K562 (cell line): ENCODE results near the gene SULT2B1. TPM values are rescaled to one million over a fixed set of nuclear protein-coding genes. Genes with fewer than 3 reads are reported as not detected.

Experiments used
- ARID4B ChIP-seq: sonication (generic); formaldehyde crosslinking; IDR thresholded peaks from 2 replicates; pipeline ENCODE4 v1.8.0; 2022; ENCODE audit warnings: mild to moderate bottlenecking, missing genetic modification reagents
- CTBP1 ChIP-seq: fragments of 450-650 bp; IDR thresholded peaks from 2 replicates; pipeline ENCODE4 v1.6.1; 2016; ENCODE audit warnings: borderline replicate concordance
- HES1 ChIP-seq: fragments of 450-650 bp; IDR thresholded peaks from 2 replicates; pipeline ENCODE4 v1.6.1; 2016; ENCODE audit warnings: low read depth, mild to moderate bottlenecking, moderate library complexity
- HMG20A ChIP-seq: fragments of 450-650 bp; formaldehyde crosslinking; conservative IDR thresholded peaks from 2 replicates; pipeline ENCODE4 v1.4.0; 2020; ENCODE audit warnings: mild to moderate bottlenecking, mixed read lengths
- ILK ChIP-seq: fragments of 450-650 bp; IDR thresholded peaks from 2 replicates; pipeline ENCODE4 v1.6.1; 2016; ENCODE audit warnings: missing genetic modification characterization, low read depth, mild to moderate bottlenecking, missing compliant biosample characterization, moderate library complexity, borderline replicate concordance
- IRF1 ChIP-seq: sonication (generic); formaldehyde crosslinking; IDR thresholded peaks from 2 replicates; pipeline ENCODE4 v1.8.0; 2022; ENCODE audit warnings: missing genetic modification reagents, mild to moderate bottlenecking, borderline replicate concordance
- KAT8 ChIP-seq: fragments of 450-650 bp; IDR thresholded peaks from 2 replicates; pipeline ENCODE4 v1.6.1; 2016; ENCODE audit warnings: low read depth, mild to moderate bottlenecking
- MCM5 ChIP-seq: fragments of 450-650 bp; IDR thresholded peaks from 2 replicates; pipeline ENCODE4 v1.6.1; 2016; ENCODE audit warnings: low read depth
- MLLT1 ChIP-seq, 2 experiments: fragments of 450-650 bp; IDR thresholded peaks; 2 replicates each; pipeline ENCODE4 v1.6.1; 2016
- MYNN ChIP-seq, 2 experiments: sonication (generic); formaldehyde crosslinking in 1 of 2; IDR thresholded peaks; 2 replicates each; pipeline versions ENCODE4 v1.5.0 to v1.6.1; 2016 to 2020; ENCODE audit warnings: antibody characterized with exemption in 1 of 2, missing genetic modification reagents in 1 of 2
- NCOA6 ChIP-seq: fragments of 450-650 bp; IDR thresholded peaks from 2 replicates; pipeline ENCODE4 v1.6.1; 2017; ENCODE audit warnings: mild to moderate bottlenecking
- PYGO2 ChIP-seq: fragments of 450-650 bp; IDR thresholded peaks from 2 replicates; pipeline ENCODE4 v1.6.1; 2016; ENCODE audit warnings: mild to moderate bottlenecking, missing genetic modification characterization, moderate library complexity, missing compliant biosample characterization
- SRF ChIP-seq, 2 experiments: fragments of 250-450, 450-650 bp in 1 of 2; sonication (Bioruptor Pico) in 1 of 2; sonication (generic) in 1 of 2; formaldehyde crosslinking; IDR thresholded peaks; 2 replicates each; pipeline versions ENCODE4 v1.5.0 to v1.5.1; 2020 to 2022; ENCODE audit warnings: mild to moderate bottlenecking in 1 of 2, missing genetic modification reagents in 1 of 2
- TAF15 ChIP-seq: fragments of 200-400 bp; formaldehyde crosslinking; IDR thresholded peaks from 2 replicates; pipeline ENCODE4 v1.6.1; 2017; ENCODE audit warnings: mild to moderate bottlenecking, low read depth, low read length, moderate library complexity
- TAL1 ChIP-seq: fragments of 450-650 bp; IDR thresholded peaks from 2 replicates; pipeline ENCODE4 v1.6.1; 2016; ENCODE audit warnings: mild to moderate bottlenecking
- USF1 ChIP-seq: sonication (generic); formaldehyde crosslinking; IDR thresholded peaks from 2 replicates; pipeline ENCODE4 v1.9.0; 2022; ENCODE audit warnings: mild to moderate bottlenecking, missing genetic modification reagents
- ZFX ChIP-seq: sonication (generic); formaldehyde crosslinking; IDR thresholded peaks from 2 replicates; pipeline ENCODE4 v1.8.0; 2022; ENCODE audit warnings: mild to moderate bottlenecking, missing genetic modification reagents, moderate library complexity
- ZKSCAN8 ChIP-seq: fragments of 200-800 bp; sonication (Bioruptor generic); IDR thresholded peaks from 2 replicates; pipeline ENCODE4 v1.6.1; 2016; ENCODE audit warnings: missing genetic modification characterization, missing compliant biosample characterization
- ZNF717 ChIP-seq: fragments of 250-450 bp; sonication (Bioruptor Pico); IDR thresholded peaks from 2 replicates; pipeline ENCODE4 v1.5.0; 2021
- polyA plus RNA-seq, 8 experiments: library from polyadenylated mRNA; depleted of rRNA in 4 of 8; stranded (reverse) in 5 of 8; unstranded in 3 of 8; fragments of >200 nt; fragmentation: Nextera tagmentation in 2 of 8; fragmentation: Illumina TruSeq in 1 of 8; extraction: Ambion mirVana in 2 of 8; extraction: Trizol in 1 of 8; gene quantifications; 2 replicates each; pipeline versions ENCODE4 v1.2.1 to v1.2.3, GENCODE V29; 2011 to 2014; ENCODE audit warnings: inconsistent platforms in 1 of 8, missing spikeins in 1 of 8
- total RNA-seq, 7 experiments: library from RNA; depleted of rRNA in 6 of 7; stranded (reverse); fragments of >200 nt in 6 of 7; fragmentation: Illumina TruSeq in 2 of 7; extraction: Trizol in 2 of 7; gene quantifications; 2 replicates each; pipeline versions ENCODE4 v1.2.1 to v1.2.3, GENCODE V29; 2011 to 2021; ENCODE audit warnings: low replicate concordance in 1 of 7

Gene SULT2B1
- total and polyA plus RNA-seq, 9 of the 15 experiments (the other 6 are each of a cell fraction or from before 2014, with no cell fraction given): 0.09 to 0.62 (median 0.22) TPM; not detected in 2

GRCh38 chr19:48588670-48589401 is 36.9 kb downstream of the SULT2B1 start (continued):
- no peak for TF ChIP-seq ILK (tag)
- TF ChIP-seq PYGO2: no peak
- peak in 1 of 2 experiments; percentile 59; a peak in 1 of 4 replicates for TF ChIP-seq SRF (CRISPR knock-in tag; IDR thresholded peaks at IDR 0.05)
- peak; percentile 26; the same call in 1 of the 2 replicates for TF ChIP-seq TAL1
- TF ChIP-seq USF1 (CRISPR knock-in tag): peak; percentile 17; the same call in 1 of the 2 replicates
- no peak for TF ChIP-seq NCOA6
- TF ChIP-seq HES1: 0 out of 2 replicates have a peak, but pooled peaks have one; percentile 23
- TF ChIP-seq MCM5: no peak
- no peak for TF ChIP-seq ARID4B (CRISPR knock-in tag)
- TF ChIP-seq CTBP1: peak; percentile 89
- peak; percentile 69; the same call in 1 of the 2 replicates for TF ChIP-seq MYNN (IDR thresholded peaks at IDR 0.05)
- TF ChIP-seq MYNN (CRISPR knock-in tag; IDR thresholded peaks at IDR 0.05): no peak
- no peak for TF ChIP-seq ZNF717 (CRISPR knock-in tag)
- TF ChIP-seq ZKSCAN8 (CRISPR knock-in tag): no peak
- no peak for TF ChIP-seq KAT8
- TF ChIP-seq TAF15: no peak
- TF ChIP-seq MLLT1 (IDR thresholded peaks at IDR 0.05): peak; percentile 28 to 84; a peak in 2 of 4 replicates
- peak; percentile 71 for TF ChIP-seq ZFX (CRISPR knock-in tag)
- no peak for TF ChIP-seq IRF1 (CRISPR knock-in tag)
- TF ChIP-seq HMG20A (CRISPR knock-in tag): no peak
